HepG2 (cell line): Measurements from ENCODE around the gene RALY. TPM values are rescaled to one million over a fixed set of nuclear protein-coding genes. Genes with fewer than 3 reads are reported as not detected.

Experiments used
- CCAR2 ChIP-seq: fragments of 200-400 bp; formaldehyde crosslinking; optimal IDR thresholded peaks from 2 replicates; pipeline ENCODE3; 2018; ENCODE audit warnings: low read depth, mild to moderate bottlenecking, low read length, moderate library complexity
- DNMT1 ChIP-seq: sonication (generic); formaldehyde crosslinking; IDR thresholded peaks from 2 replicates; pipeline ENCODE4 v1.5.1; 2020; ENCODE audit warnings: mild to moderate bottlenecking, missing genetic modification reagents
- EHMT2 ChIP-seq: fragments of 200-600 bp; sonication (generic); IDR thresholded peaks from 2 replicates; pipeline ENCODE4 v1.7.0; 2017; ENCODE audit warnings: antibody characterized with exemption, low read depth, low read length, borderline replicate concordance
- FOXO1 ChIP-seq: sonication (generic); formaldehyde crosslinking; IDR thresholded peaks from 2 replicates; pipeline ENCODE4 v1.4.0; 2020; ENCODE audit warnings: missing genetic modification reagents
- HDAC2 ChIP-seq: sonication (generic); formaldehyde crosslinking; IDR thresholded peaks from 2 replicates; pipeline ENCODE4 v1.4.0; 2020; ENCODE audit warnings: missing genetic modification reagents
- MED1 ChIP-seq: sonication (generic); formaldehyde crosslinking; IDR thresholded peaks from 2 replicates; pipeline ENCODE4 v1.4.0; 2020; ENCODE audit warnings: missing genetic modification reagents
- MIER2 ChIP-seq: IDR thresholded peaks from 2 replicates; pipeline ENCODE4 v1.6.1; 2016; ENCODE audit warnings: missing biosample characterization, missing genetic modification reagents
- SP4 ChIP-seq: sonication (generic); formaldehyde crosslinking; IDR thresholded peaks from 2 replicates; pipeline ENCODE4 v1.8.1; 2023; ENCODE audit warnings: mild to moderate bottlenecking, missing genetic modification reagents
- SPEN ChIP-seq: sonication (generic); formaldehyde crosslinking; IDR thresholded peaks from 2 replicates; pipeline ENCODE4 v1.5.1; 2020; ENCODE audit warnings: low read depth, mild to moderate bottlenecking, missing genetic modification reagents
- STAG1 ChIP-seq: sonication (generic); formaldehyde crosslinking; IDR thresholded peaks from 2 replicates; pipeline ENCODE4 v1.4.0; 2020; ENCODE audit warnings: missing genetic modification reagents
- TCF7 ChIP-seq: sonication (generic); IDR thresholded peaks from 2 replicates; pipeline ENCODE4 v1.6.1; 2016; ENCODE audit warnings: antibody characterized with exemption, low read depth
- TFDP2 ChIP-seq: sonication (generic); formaldehyde crosslinking; IDR thresholded peaks from 2 replicates; pipeline ENCODE4 v1.4.0; 2020; ENCODE audit warnings: missing genetic modification reagents
- U2AF2 ChIP-seq: fragments of 200-400 bp; formaldehyde crosslinking; IDR thresholded peaks from 2 replicates; pipeline ENCODE4 v1.6.1; 2017; ENCODE audit warnings: low read depth, mild to moderate bottlenecking, low read length
- WIZ ChIP-seq: sonication (generic); formaldehyde crosslinking; IDR thresholded peaks from 2 replicates; pipeline ENCODE4 v1.5.1; 2020; ENCODE audit warnings: mild to moderate bottlenecking, missing genetic modification reagents
- ZBTB21 ChIP-seq: sonication (generic); formaldehyde crosslinking; IDR thresholded peaks from 2 replicates; pipeline ENCODE4 v1.4.0; 2020; ENCODE audit warnings: missing genetic modification reagents
- ZFP36 ChIP-seq: fragments of 150-350 bp; IDR thresholded peaks from 2 replicates; pipeline ENCODE4 v1.6.1; 2018; ENCODE audit warnings: borderline replicate concordance, low read length, low read depth; ENCODE audit not compliant: partially characterized antibody
- ZMYM2 ChIP-seq: sonication (generic); formaldehyde crosslinking; IDR thresholded peaks from 2 replicates; pipeline ENCODE4 v1.8.0; 2022; ENCODE audit warnings: mild to moderate bottlenecking, missing genetic modification reagents
- ZMYM4 ChIP-seq: sonication (generic); formaldehyde crosslinking; IDR thresholded peaks from 2 replicates; pipeline ENCODE4 v1.8.1; 2023; ENCODE audit warnings: mild to moderate bottlenecking, missing genetic modification reagents
- ZNF615 ChIP-seq: sonication (generic); formaldehyde crosslinking; IDR thresholded peaks from 2 replicates; pipeline ENCODE4 v1.5.0; 2020; ENCODE audit warnings: mild to moderate bottlenecking, missing genetic modification reagents, borderline replicate concordance
- ZNF788 ChIP-seq: sonication (generic); formaldehyde crosslinking; IDR thresholded peaks from 2 replicates; pipeline ENCODE4 v1.5.0; 2020; ENCODE audit warnings: mild to moderate bottlenecking, missing genetic modification reagents, borderline replicate concordance
- ZNF792 ChIP-seq: IDR thresholded peaks from 2 replicates; pipeline ENCODE4 v1.6.1; 2016
- polyA plus RNA-seq, 8 experiments: library from polyadenylated mRNA; depleted of rRNA in 3 of 8; stranded (reverse) in 7 of 8; unstranded in 1 of 8; fragments of >200 nt; fragmentation: Illumina TruSeq in 4 of 8; extraction: Trizol in 4 of 8; gene quantifications; 2 replicates each; pipeline versions ENCODE4 v1.2.1 to v1.2.3, GENCODE V29; 2011 to 2016; ENCODE audit warnings: low read depth in 4 of 8, missing spikeins in 1 of 8, mixed read lengths in 1 of 8; ENCODE audit not compliant: insufficient read depth in 1 of 8
- total RNA-seq, 5 experiments: library from RNA; depleted of rRNA; stranded (reverse); fragments of >200 nt; fragmentation: Illumina TruSeq; extraction: Trizol; gene quantifications; 2 replicates each; pipeline ENCODE4 v1.2.3, GENCODE V29; 2016; ENCODE audit warnings: low read depth in 1 of 5
- TF ChIP-seq, protein P1 (sequence below): sonication (generic); formaldehyde crosslinking; IDR thresholded peaks from 2 replicates; pipeline ENCODE4 v1.4.0; 2020; ENCODE audit warnings: low read depth, mild to moderate bottlenecking, missing genetic modification reagents
- TF ChIP-seq, protein P2 (sequence below): sonication (generic); formaldehyde crosslinking; IDR thresholded peaks from 2 replicates; pipeline ENCODE4 v1.5.0; 2020; ENCODE audit warnings: mild to moderate bottlenecking, missing genetic modification reagents, borderline replicate concordance

Gene RALY
- total and polyA plus RNA-seq, 2 of the 13 experiments (the other 11 are each of a cell fraction or from before 2014, with no cell fraction given) = 178 to 186 TPM

DNA sequence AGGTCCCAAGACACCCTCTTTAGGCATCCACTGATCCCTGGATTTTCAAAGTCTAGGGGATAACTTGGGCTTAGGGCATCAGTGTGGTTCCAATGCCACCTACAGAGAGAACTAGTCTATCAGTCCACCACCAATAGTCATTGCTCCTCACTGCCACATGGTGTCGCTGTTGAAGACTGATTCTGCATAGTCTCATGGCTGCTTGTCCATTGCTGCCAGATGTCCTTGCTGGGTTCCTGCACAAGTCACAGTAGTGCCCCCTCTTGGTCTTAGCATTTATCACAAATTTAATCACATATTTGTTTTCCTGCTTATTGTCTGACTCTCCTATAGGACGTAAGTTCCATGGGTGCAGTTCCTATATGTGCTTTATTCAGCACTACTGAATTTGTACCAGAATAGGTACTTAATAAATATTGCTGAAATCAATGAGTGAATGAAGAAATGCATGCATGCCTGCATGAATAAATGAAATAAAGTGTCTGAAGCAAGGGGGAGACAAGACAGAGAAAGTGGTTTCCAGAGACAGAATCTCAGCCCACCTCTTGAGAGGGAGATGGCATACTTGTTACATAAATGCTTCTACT lies 45.9 kb upstream of the RALY start (continued):
- TF ChIP-seq, protein P1, sequence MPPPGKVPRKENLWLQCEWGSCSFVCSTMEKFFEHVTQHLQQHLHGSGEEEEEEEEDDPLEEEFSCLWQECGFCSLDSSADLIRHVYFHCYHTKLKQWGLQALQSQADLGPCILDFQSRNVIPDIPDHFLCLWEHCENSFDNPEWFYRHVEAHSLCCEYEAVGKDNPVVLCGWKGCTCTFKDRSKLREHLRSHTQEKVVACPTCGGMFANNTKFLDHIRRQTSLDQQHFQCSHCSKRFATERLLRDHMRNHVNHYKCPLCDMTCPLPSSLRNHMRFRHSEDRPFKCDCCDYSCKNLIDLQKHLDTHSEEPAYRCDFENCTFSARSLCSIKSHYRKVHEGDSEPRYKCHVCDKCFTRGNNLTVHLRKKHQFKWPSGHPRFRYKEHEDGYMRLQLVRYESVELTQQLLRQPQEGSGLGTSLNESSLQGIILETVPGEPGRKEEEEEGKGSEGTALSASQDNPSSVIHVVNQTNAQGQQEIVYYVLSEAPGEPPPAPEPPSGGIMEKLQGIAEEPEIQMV = peak; percentile 40; the same call in 1 of the 2 replicates
- peak; percentile 44; the same call in 1 of the 2 replicates for TF ChIP-seq SPEN (CRISPR knock-in tag)
- no peak for TF ChIP-seq TCF7
- TF ChIP-seq, protein P2, sequence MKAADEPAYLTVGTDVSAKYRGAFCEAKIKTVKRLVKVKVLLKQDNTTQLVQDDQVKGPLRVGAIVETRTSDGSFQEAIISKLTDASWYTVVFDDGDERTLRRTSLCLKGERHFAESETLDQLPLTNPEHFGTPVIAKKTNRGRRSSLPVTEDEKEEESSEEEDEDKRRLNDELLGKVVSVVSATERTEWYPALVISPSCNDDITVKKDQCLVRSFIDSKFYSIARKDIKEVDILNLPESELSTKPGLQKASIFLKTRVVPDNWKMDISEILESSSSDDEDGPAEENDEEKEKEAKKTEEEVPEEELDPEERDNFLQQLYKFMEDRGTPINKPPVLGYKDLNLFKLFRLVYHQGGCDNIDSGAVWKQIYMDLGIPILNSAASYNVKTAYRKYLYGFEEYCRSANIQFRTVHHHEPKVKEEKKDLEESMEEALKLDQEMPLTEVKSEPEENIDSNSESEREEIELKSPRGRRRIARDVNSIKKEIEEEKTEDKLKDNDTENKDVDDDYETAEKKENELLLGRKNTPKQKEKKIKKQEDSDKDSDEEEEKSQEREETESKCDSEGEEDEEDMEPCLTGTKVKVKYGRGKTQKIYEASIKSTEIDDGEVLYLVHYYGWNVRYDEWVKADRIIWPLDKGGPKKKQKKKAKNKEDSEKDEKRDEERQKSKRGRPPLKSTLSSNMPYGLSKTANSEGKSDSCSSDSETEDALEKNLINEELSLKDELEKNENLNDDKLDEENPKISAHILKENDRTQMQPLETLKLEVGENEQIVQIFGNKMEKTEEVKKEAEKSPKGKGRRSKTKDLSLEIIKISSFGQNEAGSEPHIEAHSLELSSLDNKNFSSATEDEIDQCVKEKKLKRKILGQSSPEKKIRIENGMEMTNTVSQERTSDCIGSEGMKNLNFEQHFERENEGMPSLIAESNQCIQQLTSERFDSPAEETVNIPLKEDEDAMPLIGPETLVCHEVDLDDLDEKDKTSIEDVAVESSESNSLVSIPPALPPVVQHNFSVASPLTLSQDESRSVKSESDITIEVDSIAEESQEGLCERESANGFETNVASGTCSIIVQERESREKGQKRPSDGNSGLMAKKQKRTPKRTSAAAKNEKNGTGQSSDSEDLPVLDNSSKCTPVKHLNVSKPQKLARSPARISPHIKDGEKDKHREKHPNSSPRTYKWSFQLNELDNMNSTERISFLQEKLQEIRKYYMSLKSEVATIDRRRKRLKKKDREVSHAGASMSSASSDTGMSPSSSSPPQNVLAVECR (CRISPR knock-in tag) = 0 out of 2 replicates have a peak, but pooled peaks have one; percentile 20
- TF ChIP-seq ZBTB21 = no peak
- TF ChIP-seq HDAC2 (CRISPR knock-in tag) = peak; percentile 61; the same call in 1 of the 2 replicates
- no peak for TF ChIP-seq FOXO1
- TF ChIP-seq SP4 (CRISPR knock-in tag) = 0 out of 2 replicates have a peak, but pooled peaks have one; percentile 21
- peak; percentile 50 for TF ChIP-seq ZMYM4 (CRISPR knock-in tag)
- peak; percentile 85 for TF ChIP-seq STAG1 (CRISPR knock-in tag)
- no peak for TF ChIP-seq TFDP2
- TF ChIP-seq DNMT1 (CRISPR knock-in tag) = 0 out of 2 replicates have a peak, but pooled peaks have one; percentile 27
- no peak; the same call in 1 of the 2 replicates for TF ChIP-seq ZNF788 (CRISPR knock-in tag)
- peak; percentile 72; the same call in 1 of the 2 replicates for TF ChIP-seq WIZ
- TF ChIP-seq U2AF2 = no peak
- no peak for TF ChIP-seq ZNF615 (CRISPR knock-in tag)
- TF ChIP-seq CCAR2 = peak; percentile 34
- no peak for TF ChIP-seq MED1 (CRISPR knock-in tag)
- peak; percentile 79; the same call in 1 of the 2 replicates for TF ChIP-seq EHMT2
- TF ChIP-seq MIER2 (CRISPR knock-in tag) = peak; percentile 78
- TF ChIP-seq ZFP36 = no peak
- TF ChIP-seq ZNF792 (CRISPR knock-in tag) = 0 out of 2 replicates have a peak, but pooled peaks have one; percentile 32
- TF ChIP-seq ZMYM2 (CRISPR knock-in tag) = peak; percentile 73; the same call in 1 of the 2 replicates
